GM12875 (cell line): Measurements from ENCODE around the gene METTL26.

Experiments
- H3K4me3 ChIP-seq: one replicate; pipeline ENCODE4 v1.5.1; 2011; ENCODE audit warnings: low read depth, low read length, control low read depth
- TF ChIP-seq, protein P1 (sequence below): IDR thresholded peaks from 2 replicates; pipeline ENCODE4 v1.5.1; 2011; ENCODE audit warnings: low read depth, mild to moderate bottlenecking, control low read depth, inconsistent platforms, low read length, moderate library complexity, borderline replicate concordance; ENCODE audit not compliant: insufficient read depth

Gene METTL26

GRCh38 chr16:673399-673991 is 37.4 kb upstream of the METTL26 start:
- TF ChIP-seq, protein P1, sequence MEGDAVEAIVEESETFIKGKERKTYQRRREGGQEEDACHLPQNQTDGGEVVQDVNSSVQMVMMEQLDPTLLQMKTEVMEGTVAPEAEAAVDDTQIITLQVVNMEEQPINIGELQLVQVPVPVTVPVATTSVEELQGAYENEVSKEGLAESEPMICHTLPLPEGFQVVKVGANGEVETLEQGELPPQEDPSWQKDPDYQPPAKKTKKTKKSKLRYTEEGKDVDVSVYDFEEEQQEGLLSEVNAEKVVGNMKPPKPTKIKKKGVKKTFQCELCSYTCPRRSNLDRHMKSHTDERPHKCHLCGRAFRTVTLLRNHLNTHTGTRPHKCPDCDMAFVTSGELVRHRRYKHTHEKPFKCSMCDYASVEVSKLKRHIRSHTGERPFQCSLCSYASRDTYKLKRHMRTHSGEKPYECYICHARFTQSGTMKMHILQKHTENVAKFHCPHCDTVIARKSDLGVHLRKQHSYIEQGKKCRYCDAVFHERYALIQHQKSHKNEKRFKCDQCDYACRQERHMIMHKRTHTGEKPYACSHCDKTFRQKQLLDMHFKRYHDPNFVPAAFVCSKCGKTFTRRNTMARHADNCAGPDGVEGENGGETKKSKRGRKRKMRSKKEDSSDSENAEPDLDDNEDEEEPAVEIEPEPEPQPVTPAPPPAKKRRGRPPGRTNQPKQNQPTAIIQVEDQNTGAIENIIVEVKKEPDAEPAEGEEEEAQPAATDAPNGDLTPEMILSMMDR: no peak

DNA sequence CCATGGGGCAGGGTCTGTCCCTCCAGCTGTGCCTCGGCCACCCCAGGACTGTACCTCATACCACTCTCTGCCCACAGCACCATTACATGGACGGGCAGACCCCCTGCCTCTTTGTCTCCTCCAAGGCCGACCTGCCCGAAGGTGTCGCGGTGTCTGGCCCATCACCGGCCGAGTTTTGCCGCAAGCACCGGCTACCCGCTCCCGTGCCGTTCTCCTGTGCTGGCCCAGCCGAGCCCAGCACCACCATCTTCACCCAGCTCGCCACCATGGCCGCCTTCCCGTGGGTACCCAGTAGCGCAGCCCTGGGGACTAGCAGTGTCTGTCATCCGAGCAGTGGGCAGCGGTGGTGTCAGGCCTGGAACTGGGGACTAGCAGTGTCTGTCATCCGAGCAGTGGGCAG is 36.7 kb upstream of the METTL26 start:
- no peak overlapping the region for H3K4me3 ChIP-seq
- TF ChIP-seq, protein P1: no peak

More at GRCh38 chr16:673399-673991, 37.4 kb upstream of the METTL26 start:
- no peak overlapping the region for H3K4me3 ChIP-seq

GRCh38 chr16:672371-672770 is 36.3 kb upstream of the METTL26 start:
- TF ChIP-seq, protein P1: no peak
- no peak overlapping the region for H3K4me3 ChIP-seq

DNA sequence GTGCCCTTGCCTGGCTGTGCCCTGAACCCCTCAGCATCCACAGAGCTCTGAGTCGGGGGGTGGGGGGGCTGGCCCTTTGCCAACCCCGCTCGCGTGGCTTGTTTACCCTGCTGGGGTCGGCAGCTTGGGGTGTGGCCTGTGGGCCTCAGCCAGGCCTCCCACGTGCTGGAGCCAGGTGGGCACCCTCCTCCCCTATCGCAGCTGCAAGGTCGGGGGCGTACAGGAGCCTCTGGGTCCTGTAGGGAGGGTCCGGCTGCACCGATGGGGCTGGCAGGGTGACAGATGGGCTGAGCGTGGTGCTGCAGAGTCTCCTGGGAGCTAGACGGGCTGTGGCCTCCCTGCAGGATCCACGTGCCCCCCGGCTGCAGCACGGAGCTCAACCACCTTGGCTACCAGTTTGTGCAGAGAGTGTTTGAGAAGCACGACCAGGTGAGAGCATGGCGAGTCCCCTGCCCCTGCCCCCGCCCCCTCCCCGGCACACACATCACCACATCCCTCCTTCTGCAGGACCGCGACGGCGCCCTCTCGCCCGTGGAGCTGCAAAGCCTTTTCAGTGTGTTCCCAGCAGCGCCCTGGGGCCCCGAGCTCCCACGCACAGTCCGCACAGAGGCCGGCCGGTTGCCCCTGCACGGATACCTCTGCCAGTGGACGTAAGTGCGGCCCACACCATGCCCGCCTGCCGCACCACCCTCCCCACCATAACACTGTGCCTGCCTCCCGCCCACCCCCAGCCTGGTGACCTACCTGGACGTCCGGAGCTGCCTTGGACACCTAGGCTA is 35.4 kb upstream of the METTL26 start:
- TF ChIP-seq, protein P1: no peak
- no peak overlapping the region for H3K4me3 ChIP-seq

GRCh38 chr16:670485-671352 is 34.6 kb upstream of the METTL26 start:
- TF ChIP-seq, protein P1: no peak
- H3K4me3 ChIP-seq: no peak overlapping the region

DNA sequence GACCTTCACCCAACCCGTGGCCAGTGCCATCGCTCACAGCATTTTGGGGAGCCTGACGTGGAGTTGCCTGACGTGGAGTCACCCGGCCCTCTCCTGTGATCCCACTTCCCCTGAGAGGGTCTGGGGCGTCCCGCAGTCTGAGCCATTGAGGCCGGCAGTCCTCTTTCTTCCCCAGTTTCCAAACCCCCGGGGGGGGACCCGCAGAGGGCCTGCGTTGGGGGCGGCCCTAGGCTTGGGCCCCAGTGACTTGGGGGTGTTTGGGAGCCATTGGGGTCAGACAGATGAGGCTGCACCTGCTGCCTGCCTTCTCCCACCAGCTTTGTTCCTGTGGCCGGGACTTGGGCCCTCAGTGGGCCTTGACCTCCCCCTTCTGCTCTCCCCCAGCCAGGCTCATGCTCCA is 33.6 kb upstream of the METTL26 start:
- TF ChIP-seq, protein P1: no peak
- H3K4me3 ChIP-seq: no peak overlapping the region
